Caco-2 (cell line): ENCODE results near the gene NALCN. TPM values are rescaled to one million over a fixed set of nuclear protein-coding genes. Genes with fewer than 3 reads are reported as not detected.

Experiments used
- BruUV-seq: library from RNA; stranded (reverse); fragments of 400-500 nt; replicated peaks from 2 replicates; lab custom pipeline; 2021; lab: Mats Ljungman, UMichigan
- CTCF ChIA-PET: fragments of 300-600 bp; sonication (Branson Sonifier 250); formaldehyde crosslinking; loops from one replicate; lab custom pipeline; 2022; ENCODE audit warnings: antibody characterized with exemption; lab: Charles Lee
- POLR2A ChIA-PET: fragments of 300-600 bp; sonication (Branson Sonifier 250); formaldehyde crosslinking; loops from one replicate; lab custom pipeline; 2022; ENCODE audit warnings: antibody characterized with exemption; lab: Charles Lee
- DNase-seq, 2 experiments: peaks; one replicate each; pipeline versions ENCODE4 v3.0.0 to v3.0.0-alpha.2; 2020 to 2022
- H3K27me3 ChIP-seq: replicated peaks from 2 replicates; pipeline ENCODE4 v1.6.0; 2011; ENCODE audit warnings: low read length; ENCODE audit not compliant: control insufficient read depth, insufficient read depth
- H3K36me3 ChIP-seq: 2 replicates; pipeline ENCODE4 v1.5.1; 2011; ENCODE audit warnings: low read length; ENCODE audit not compliant: control insufficient read depth, insufficient read depth
- H3K4me1 ChIP-seq: fragments of 250-450 bp; sonication (Bioruptor Pico); 2 replicates; pipeline ENCODE4 v1.5.1; 2020; ENCODE audit warnings: mild to moderate bottlenecking
- H3K4me3 ChIP-seq: 2 replicates; pipeline ENCODE4 v1.5.1; 2011; ENCODE audit warnings: low read depth, mild to moderate bottlenecking, control low read depth, low read length
- H3K9me3 ChIP-seq: fragments of 250-450 bp; sonication (Bioruptor Pico); 2 replicates; pipeline ENCODE4 v1.5.1; 2020; ENCODE audit warnings: mild to moderate bottlenecking, moderate library complexity
- H3K27ac Mint-ChIP-seq: one replicate; pipeline ENCODE4 v1.8.0; 2022; ENCODE audit warnings: mixed read lengths; ENCODE audit not compliant: unreplicated experiment
- H3K27me3 Mint-ChIP-seq: one replicate; pipeline ENCODE4 v1.8.0; 2022; ENCODE audit warnings: mixed read lengths; ENCODE audit not compliant: insufficient read depth, unreplicated experiment
- H3K36me3 Mint-ChIP-seq: one replicate; pipeline ENCODE4 v1.8.0; 2022; ENCODE audit warnings: mild to moderate bottlenecking, mixed read lengths; ENCODE audit not compliant: insufficient read depth, unreplicated experiment
- H3K4me1 Mint-ChIP-seq: one replicate; pipeline ENCODE4 v1.8.0; 2022; ENCODE audit warnings: low read depth, mixed read lengths; ENCODE audit not compliant: unreplicated experiment
- H3K4me3 Mint-ChIP-seq: one replicate; pipeline ENCODE4 v1.8.0; 2022; ENCODE audit warnings: mild to moderate bottlenecking, moderate library complexity, mixed read lengths; ENCODE audit not compliant: unreplicated experiment
- H3K9me3 Mint-ChIP-seq: one replicate; pipeline ENCODE4 v1.8.0; 2022; ENCODE audit warnings: mixed read lengths; ENCODE audit not compliant: unreplicated experiment
- intact Hi-C: fragments of 100-400 bp; cut with micrococcal nuclease; formaldehyde crosslinking; loops from one replicate; pipeline ENCODE4 v1.10.0; 2022; ENCODE audit not compliant: unreplicated experiment
- total RNA-seq: library from RNA; stranded (reverse); gene quantifications from 2 replicates; pipeline ENCODE4 v1.2.3, GENCODE V29; 2022
- TF ChIP-seq, protein P1 (sequence below), 2 experiments: fragments of 200-600 bp in 1 of 2; IDR thresholded peaks; 1 replicate in 1 of 2; 2 replicates in 1 of 2; pipeline versions ENCODE4 v1.5.1 to v1.8.0; 2011 to 2022; ENCODE audit warnings: antibody characterized with exemption in 1 of 2, control low read depth in 1 of 2, inconsistent platforms in 1 of 2, low read depth in 1 of 2, low read length in 1 of 2, mild to moderate bottlenecking in 1 of 2, moderate library complexity in 1 of 2; ENCODE audit not compliant: insufficient read depth in 1 of 2, severe bottlenecking in 1 of 2, unreplicated experiment in 1 of 2

Gene NALCN
- total RNA-seq, 1 experiment from 2014 or later: not detected

- no TSS peak for BruUV-seq
- CTCF ChIA-PET: no interaction called here
- Mint-ChIP-seq H3K4me3 (no peak overlapping the region), H3K27me3 (peaks cover 2% of the 10 kb centered on the region), H3K4me1 (no peaks in the 10 kb centered on the region), H3K27ac (no peak overlapping the region), H3K36me3 (no peaks in the 10 kb centered on the region), H3K9me3 (no peaks in the 10 kb centered on the region)
- no peak overlapping the region for H3K4me3 ChIP-seq
- intact Hi-C loops: no loop called here
- H3K36me3 ChIP-seq: no peaks in the 10 kb centered on the region
- no peaks in the 10 kb centered on the region for H3K27me3 ChIP-seq
- DNase-seq: no peak
- POLR2A ChIA-PET: no interaction called here
- H3K9me3 ChIP-seq: no peaks in the 10 kb centered on the region
- TF ChIP-seq, protein P1, sequence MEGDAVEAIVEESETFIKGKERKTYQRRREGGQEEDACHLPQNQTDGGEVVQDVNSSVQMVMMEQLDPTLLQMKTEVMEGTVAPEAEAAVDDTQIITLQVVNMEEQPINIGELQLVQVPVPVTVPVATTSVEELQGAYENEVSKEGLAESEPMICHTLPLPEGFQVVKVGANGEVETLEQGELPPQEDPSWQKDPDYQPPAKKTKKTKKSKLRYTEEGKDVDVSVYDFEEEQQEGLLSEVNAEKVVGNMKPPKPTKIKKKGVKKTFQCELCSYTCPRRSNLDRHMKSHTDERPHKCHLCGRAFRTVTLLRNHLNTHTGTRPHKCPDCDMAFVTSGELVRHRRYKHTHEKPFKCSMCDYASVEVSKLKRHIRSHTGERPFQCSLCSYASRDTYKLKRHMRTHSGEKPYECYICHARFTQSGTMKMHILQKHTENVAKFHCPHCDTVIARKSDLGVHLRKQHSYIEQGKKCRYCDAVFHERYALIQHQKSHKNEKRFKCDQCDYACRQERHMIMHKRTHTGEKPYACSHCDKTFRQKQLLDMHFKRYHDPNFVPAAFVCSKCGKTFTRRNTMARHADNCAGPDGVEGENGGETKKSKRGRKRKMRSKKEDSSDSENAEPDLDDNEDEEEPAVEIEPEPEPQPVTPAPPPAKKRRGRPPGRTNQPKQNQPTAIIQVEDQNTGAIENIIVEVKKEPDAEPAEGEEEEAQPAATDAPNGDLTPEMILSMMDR (IDR thresholded peaks at IDR 0.05; ENCODE audit: insufficient read depth in 1 of 2, low read depth in 1 of 2, low read length in 1 of 2, severe bottlenecking in 1 of 2, unreplicated experiment in 1 of 2): no peak
- H3K4me1 ChIP-seq: peaks cover 11% of the 10 kb centered on the region; the same call in 1 of the 2 replicates
These were observed 362.8 kb downstream of the NALCN start for GRCh38 chr13:101053301-101054093.

DNA sequence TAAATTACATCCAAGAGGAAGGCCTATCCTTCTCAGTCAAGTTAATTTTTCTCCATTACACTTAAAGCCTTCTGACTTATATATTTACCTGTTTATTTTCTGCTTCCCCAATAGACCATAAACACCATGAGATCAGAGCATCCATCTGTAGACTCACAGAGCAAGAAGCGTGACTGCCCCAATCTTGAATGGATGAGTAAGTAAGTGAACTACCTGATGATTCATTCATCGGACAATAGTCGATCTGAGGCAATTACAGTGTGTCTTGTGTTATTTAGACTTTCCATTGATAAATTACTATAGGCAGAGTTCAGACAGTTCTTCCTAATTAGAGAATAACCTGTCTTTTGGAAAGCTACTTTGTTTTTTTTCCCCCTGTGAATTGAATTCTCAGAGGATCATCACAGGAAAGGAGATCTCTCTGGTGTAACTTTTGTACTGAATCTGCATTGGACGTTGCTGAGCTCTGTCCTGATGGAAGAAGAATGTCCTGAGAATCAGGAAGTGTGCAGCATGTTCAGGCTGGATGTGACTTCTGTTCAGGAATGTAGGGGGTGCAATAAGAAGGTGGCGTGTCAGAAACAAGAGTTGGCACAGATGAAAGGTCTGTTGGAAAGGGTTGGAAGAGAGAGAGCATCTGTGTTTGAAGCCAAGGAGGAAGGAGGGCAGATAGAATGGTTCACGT is 367.0 kb downstream of the NALCN start:
- Mint-ChIP-seq H3K4me1 (no peaks in the 10 kb centered on the region), H3K4me3 (no peak overlapping the region), H3K27ac (no peak overlapping the region), H3K9me3 (peaks cover 17% of the 10 kb centered on the region), H3K27me3 (no peaks in the 10 kb centered on the region), H3K36me3 (no peaks in the 10 kb centered on the region)
- H3K4me3 ChIP-seq: no peak overlapping the region
- H3K9me3 ChIP-seq: no peaks in the 10 kb centered on the region
- intact Hi-C loops: no loop called here
- CTCF ChIA-PET: no interaction called here
- BruUV-seq: no TSS peak
- H3K4me1 ChIP-seq: peaks cover 11% of the 10 kb centered on the region; the same call in 1 of the 2 replicates
- POLR2A ChIA-PET: no interaction called here
- H3K27me3 ChIP-seq: no peaks in the 10 kb centered on the region
- TF ChIP-seq, protein P1 (IDR thresholded peaks at IDR 0.05; ENCODE audit: insufficient read depth in 1 of 2, low read depth in 1 of 2, low read length in 1 of 2, severe bottlenecking in 1 of 2, unreplicated experiment in 1 of 2): no peak
- DNase-seq: no peak
- H3K36me3 ChIP-seq: no peaks in the 10 kb centered on the region

GRCh38 chr13:101036546-101036945 is 379.8 kb downstream of the NALCN start:
- Histone ChIP-seq H3K4me3 (no peak overlapping the region), H3K27me3 (no peaks in the 10 kb centered on the region), H3K4me1 (no peaks in the 10 kb centered on the region), H3K36me3 (no peaks in the 10 kb centered on the region), H3K9me3 (0 out of 2 replicates have a peak, but pooled peaks cover 3% of the 10 kb centered on the region)
- DNase-seq: no peak
- no peak overlapping the region for H3K4me3 Mint-ChIP-seq
- H3K9me3 Mint-ChIP-seq: peaks cover 17% of the 10 kb centered on the region
- intact Hi-C loops: no loop called here
- H3K27ac Mint-ChIP-seq: no peak overlapping the region
- ChIA-PET CTCF (no interaction called here), POLR2A (no interaction called here)
- BruUV-seq: no TSS peak
- H3K36me3 Mint-ChIP-seq: no peaks in the 10 kb centered on the region
- peaks cover 7% of the 10 kb centered on the region for H3K27me3 Mint-ChIP-seq
- H3K4me1 Mint-ChIP-seq: no peaks in the 10 kb centered on the region
- TF ChIP-seq, protein P1 (IDR thresholded peaks at IDR 0.05; ENCODE audit: insufficient read depth in 1 of 2, low read depth in 1 of 2, low read length in 1 of 2, severe bottlenecking in 1 of 2, unreplicated experiment in 1 of 2): no peak
